Osteoblast (primary cell): ENCODE results near the gene TTLL13. TPM values are rescaled to one million over a fixed set of nuclear protein-coding genes. Genes with fewer than 3 reads are reported as not detected.
A peak's percentile ranks its signal among the peaks of the same experiment; 100 is the strongest.

Experiments used
- DNase-seq: peaks from one replicate; pipeline ENCODE4 v3.0.0; 2011; ENCODE audit warnings: low spot score, mixed read lengths; ENCODE audit not compliant: insufficient read length; ENCODE audit errors: missing footprints
- H2AFZ ChIP-seq: 2 replicates; pipeline ENCODE4 v1.6.0; 2011; ENCODE audit warnings: mild to moderate bottlenecking, low read length
- H3K27ac ChIP-seq: 2 replicates; pipeline ENCODE4 v1.5.1; 2011; ENCODE audit warnings: mild to moderate bottlenecking, low read depth, low read length, moderate library complexity
- H3K27me3 ChIP-seq: 2 replicates; pipeline ENCODE4 v1.6.0; 2012; ENCODE audit warnings: mild to moderate bottlenecking, control low read depth, inconsistent platforms, low read length, moderate library complexity; ENCODE audit not compliant: insufficient read depth
- H3K36me3 ChIP-seq: 2 replicates; pipeline ENCODE4 v1.5.1; 2011; ENCODE audit warnings: mild to moderate bottlenecking, low read length, control low read depth, moderate library complexity; ENCODE audit not compliant: insufficient read depth
- H3K4me1 ChIP-seq: 2 replicates; pipeline ENCODE4 v1.5.1; 2011; ENCODE audit warnings: mild to moderate bottlenecking, low read length, control low read depth, moderate library complexity; ENCODE audit not compliant: insufficient read depth
- H3K4me2 ChIP-seq: 2 replicates; pipeline ENCODE4 v1.6.0; 2011; ENCODE audit warnings: mild to moderate bottlenecking, low read length; ENCODE audit not compliant: insufficient read depth
- H3K4me3 ChIP-seq: fragments of 200-600 bp; sonication (generic); 3 replicates; pipeline ENCODE4 v1.5.1; 2012; ENCODE audit warnings: mild to moderate bottlenecking, low read length, inconsistent platforms; ENCODE audit not compliant: insufficient read depth
- H3K79me2 ChIP-seq: 2 replicates; pipeline ENCODE4 v1.6.0; 2012; ENCODE audit warnings: mild to moderate bottlenecking, low read length, control low read depth, inconsistent platforms; ENCODE audit not compliant: insufficient read depth
- H3K9me3 ChIP-seq: 2 replicates; pipeline ENCODE4 v1.5.1; 2011; ENCODE audit warnings: low read depth, low read length, control low read depth
- H4K20me1 ChIP-seq: 2 replicates; pipeline ENCODE4 v1.6.0; 2012; ENCODE audit warnings: mild to moderate bottlenecking, low read length, control low read depth; ENCODE audit not compliant: insufficient read depth
- CTCF ChIP-seq: IDR thresholded peaks from 2 replicates; pipeline ENCODE4 v1.5.1; 2011; ENCODE audit warnings: mild to moderate bottlenecking, low read depth, low read length, moderate library complexity; ENCODE audit errors: extremely low read depth
- total RNA-seq: library from RNA; depleted of rRNA; stranded (reverse); fragments of >200 nt; gene quantifications from 2 replicates; pipeline ENCODE4 v1.2.3, GENCODE V29; 2012

The TTLL13 gene
- total RNA-seq, 1 donor, result under 0.01 TPM

- peak overlapping the region; percentile 83 for H2AFZ ChIP-seq
- no peak for TF ChIP-seq CTCF
- H3K27ac ChIP-seq, result peak overlapping the region; percentile 2
- H3K9me3 ChIP-seq, result no peaks in the 10 kb centered on the region
- peaks cover 8% of the 10 kb centered on the region for H4K20me1 ChIP-seq
- peak overlapping the region; percentile 90 for H3K4me2 ChIP-seq
- no peaks in the 10 kb centered on the region for H3K27me3 ChIP-seq
- DNase-seq, result peak; percentile 92
- peaks cover 12% of the 10 kb centered on the region for H3K79me2 ChIP-seq
- peak overlapping the region; percentile 86 for H3K4me3 ChIP-seq
- H3K4me1 ChIP-seq, result peaks cover 24% of the 10 kb centered on the region
- H3K36me3 ChIP-seq, result no peaks in the 10 kb centered on the region
Observed at GRCh38 chr15:90201944-90202375, 47.4 kb upstream of the TTLL13 start.

- TF ChIP-seq CTCF, result no peak
- Histone ChIP-seq H3K27ac (no peak overlapping the region), H3K4me1 (peaks cover 24% of the 10 kb centered on the region), H3K27me3 (no peaks in the 10 kb centered on the region), H3K4me3 (no peak overlapping the region), H2AFZ (no peak overlapping the region), H3K9me3 (no peaks in the 10 kb centered on the region), H3K36me3 (no peaks in the 10 kb centered on the region), H4K20me1 (peaks cover 8% of the 10 kb centered on the region), H3K79me2 (peaks cover 12% of the 10 kb centered on the region), H3K4me2 (peak overlapping the region; percentile 90)
- DNase-seq, result peak; percentile 69
Observed at GRCh38 chr15:90202929-90203328, 46.4 kb upstream of the TTLL13 start.

GRCh38 chr15:90203473-90203872, 45.9 kb upstream of the TTLL13 start:
- no peak for DNase-seq
- no peak overlapping the region for H3K4me3 ChIP-seq
- H3K36me3 ChIP-seq, result no peaks in the 10 kb centered on the region
- no peak overlapping the region for H3K27ac ChIP-seq
- no peaks in the 10 kb centered on the region for H3K9me3 ChIP-seq
- peaks cover 12% of the 10 kb centered on the region for H3K79me2 ChIP-seq
- no peak overlapping the region for H3K4me2 ChIP-seq
- H4K20me1 ChIP-seq, result peaks cover 8% of the 10 kb centered on the region
- no peak overlapping the region for H2AFZ ChIP-seq
- no peak for TF ChIP-seq CTCF
- H3K4me1 ChIP-seq, result peaks cover 24% of the 10 kb centered on the region
- no peaks in the 10 kb centered on the region for H3K27me3 ChIP-seq

GRCh38 chr15:90203922-90204321, 45.4 kb upstream of the TTLL13 start:
- Histone ChIP-seq H3K27ac (no peak overlapping the region), H2AFZ (no peak overlapping the region), H3K4me2 (no peak overlapping the region), H3K36me3 (no peaks in the 10 kb centered on the region), H3K4me3 (no peak overlapping the region), H3K79me2 (peaks cover 12% of the 10 kb centered on the region), H3K27me3 (no peaks in the 10 kb centered on the region), H3K4me1 (peaks cover 24% of the 10 kb centered on the region), H3K9me3 (no peaks in the 10 kb centered on the region), H4K20me1 (peaks cover 8% of the 10 kb centered on the region)
- no peak for TF ChIP-seq CTCF
- DNase-seq, result peak; percentile 85
